Breast epithelium (tissue), 4 donors: ENCODE results near the gene SUCO. TPM values are rescaled to one million over a fixed set of nuclear protein-coding genes. Genes with fewer than 3 reads are reported as not detected.
"Not testable (repeated sequence)": the region's sequence is repeated elsewhere in the genome, so short reads cannot be mapped to it uniquely, and the experiment has no call there.

ENCODE experiments used
- DNase-seq, 2 donors: peaks; one replicate each; pipeline ENCODE4 v3.0.0-alpha.2; 2019; ENCODE audit warnings: low spot score in 2 of 2
- H3K27ac ChIP-seq, 2 donors: fragments of 200-600 bp; sonication (generic) in 1 of 2; one replicate each; pipeline ENCODE4 v1.5.1; 2016 to 2019; ENCODE audit warnings: mild to moderate bottlenecking in 1 of 2
- H3K27me3 ChIP-seq, 2 donors: fragments of 200-600 bp; sonication (generic) in 1 of 2; one replicate each; pipeline versions ENCODE4 v1.5.1 to v1.6.0; 2017 to 2019; ENCODE audit warnings: control low read depth in 1 of 2, mild to moderate bottlenecking in 1 of 2
- H3K36me3 ChIP-seq: fragments of 200-600 bp; one replicate; pipeline ENCODE4 v1.5.1; 2019
- H3K4me1 ChIP-seq, 2 donors: fragments of 200-600 bp; sonication (generic); one replicate each; pipeline ENCODE4 v1.5.1; 2016 to 2019; ENCODE audit warnings: control low read depth in 1 of 2
- H3K4me3 ChIP-seq, 3 donors: fragments of 200-600 bp; sonication (generic); 1 replicate in 2 of 3; 2 replicates in 1 of 3; pipeline ENCODE4 v1.5.1; 2016 to 2019; ENCODE audit warnings: mild to moderate bottlenecking in 3 of 3, moderate library complexity in 2 of 3
- H3K9me3 ChIP-seq, 2 donors: fragments of 200-600 bp; sonication (generic) in 1 of 2; one replicate each; pipeline ENCODE4 v1.5.1; 2016 to 2019; ENCODE audit warnings: control low read depth in 1 of 2
- POLR2A ChIP-seq: fragments of 450-650 bp; IDR thresholded peaks from one replicate; pipeline ENCODE4 v1.6.1; 2016; ENCODE audit warnings: antibody characterized with exemption, mild to moderate bottlenecking, moderate library complexity
- POLR2AphosphoS5 ChIP-seq, 3 donors: sonication (generic); formaldehyde crosslinking; IDR thresholded peaks; one replicate each; pipeline ENCODE4 v1.6.1; 2017; ENCODE audit warnings: antibody characterized with exemption in 3 of 3
- intact Hi-C: fragments of 100-400 bp; cut with DNase I; formaldehyde crosslinking; loops from one replicate; pipeline ENCODE4 v1.15.1; 2023; ENCODE audit warnings: low total_unique reads
- total RNA-seq, 3 donors: library from RNA; depleted of rRNA; stranded (reverse); fragments of >200 nt; gene quantifications; one replicate each; pipeline ENCODE4 v1.1.0, GENCODE V29; 2016
- TF ChIP-seq, protein P1 (sequence below), 3 donors: fragments of 450-650 bp; IDR thresholded peaks; one replicate each; pipeline ENCODE4 v1.5.1; 2016 to 2017; ENCODE audit warnings: antibody characterized with exemption in 3 of 3, mild to moderate bottlenecking in 3 of 3, moderate library complexity in 3 of 3

The SUCO gene
- total RNA-seq, 3 donors from 2014 or later = 29.6 to 70.8 (median 43.9) TPM

GRCh38 chr1:172616195-172616594 is 83.2 kb downstream of the SUCO start:
- Histone ChIP-seq H3K4me1 (no peaks in the 10 kb centered on the region), H3K9me3 (peaks cover 23 to 25% of the 10 kb centered on the region in 2 donors), H3K27me3 (no peaks in the 10 kb centered on the region), H3K27ac (no peak overlapping the region), H3K4me3 (no peak overlapping the region), H3K36me3 (no peaks in the 10 kb centered on the region)
- DNase-seq = no peak
- TF ChIP-seq POLR2A = no peak
- intact Hi-C loops = no loop called here

DNA sequence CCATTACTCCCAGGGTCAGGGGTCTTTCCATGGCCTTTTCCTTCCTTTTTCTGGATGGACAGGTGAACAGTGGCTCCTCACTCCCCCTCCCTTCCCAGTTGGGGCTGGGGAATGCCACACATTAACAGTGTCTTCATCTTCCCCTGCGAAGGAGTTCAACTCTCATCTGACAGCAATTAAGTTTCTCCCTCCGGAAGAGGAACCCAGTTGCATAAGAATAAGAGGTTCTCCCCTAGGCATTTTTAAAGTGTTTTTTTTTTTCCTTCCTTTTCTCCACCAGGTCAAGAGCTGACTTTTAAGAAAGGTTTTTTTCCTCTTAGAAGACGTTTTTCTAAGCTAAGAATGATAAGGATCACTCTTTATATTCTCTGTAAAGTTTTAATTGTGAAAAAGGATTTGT is 83.7 kb downstream of the SUCO start:
- TF ChIP-seq POLR2A = no peak
- no peak for TF ChIP-seq POLR2AphosphoS5 (IDR thresholded peaks at IDR 0.05)
- TF ChIP-seq, protein P1, sequence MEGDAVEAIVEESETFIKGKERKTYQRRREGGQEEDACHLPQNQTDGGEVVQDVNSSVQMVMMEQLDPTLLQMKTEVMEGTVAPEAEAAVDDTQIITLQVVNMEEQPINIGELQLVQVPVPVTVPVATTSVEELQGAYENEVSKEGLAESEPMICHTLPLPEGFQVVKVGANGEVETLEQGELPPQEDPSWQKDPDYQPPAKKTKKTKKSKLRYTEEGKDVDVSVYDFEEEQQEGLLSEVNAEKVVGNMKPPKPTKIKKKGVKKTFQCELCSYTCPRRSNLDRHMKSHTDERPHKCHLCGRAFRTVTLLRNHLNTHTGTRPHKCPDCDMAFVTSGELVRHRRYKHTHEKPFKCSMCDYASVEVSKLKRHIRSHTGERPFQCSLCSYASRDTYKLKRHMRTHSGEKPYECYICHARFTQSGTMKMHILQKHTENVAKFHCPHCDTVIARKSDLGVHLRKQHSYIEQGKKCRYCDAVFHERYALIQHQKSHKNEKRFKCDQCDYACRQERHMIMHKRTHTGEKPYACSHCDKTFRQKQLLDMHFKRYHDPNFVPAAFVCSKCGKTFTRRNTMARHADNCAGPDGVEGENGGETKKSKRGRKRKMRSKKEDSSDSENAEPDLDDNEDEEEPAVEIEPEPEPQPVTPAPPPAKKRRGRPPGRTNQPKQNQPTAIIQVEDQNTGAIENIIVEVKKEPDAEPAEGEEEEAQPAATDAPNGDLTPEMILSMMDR (IDR thresholded peaks at IDR 0.05) = no peak
- Histone ChIP-seq H3K27me3 (no peaks in the 10 kb centered on the region), H3K27ac (no peak overlapping the region), H3K4me3 (no peak overlapping the region), H3K9me3 (peaks cover 23 to 25% of the 10 kb centered on the region in 2 donors), H3K36me3 (no peaks in the 10 kb centered on the region), H3K4me1 (no peaks in the 10 kb centered on the region)
- intact Hi-C loops = no loop called here
- DNase-seq = no peak

DNA sequence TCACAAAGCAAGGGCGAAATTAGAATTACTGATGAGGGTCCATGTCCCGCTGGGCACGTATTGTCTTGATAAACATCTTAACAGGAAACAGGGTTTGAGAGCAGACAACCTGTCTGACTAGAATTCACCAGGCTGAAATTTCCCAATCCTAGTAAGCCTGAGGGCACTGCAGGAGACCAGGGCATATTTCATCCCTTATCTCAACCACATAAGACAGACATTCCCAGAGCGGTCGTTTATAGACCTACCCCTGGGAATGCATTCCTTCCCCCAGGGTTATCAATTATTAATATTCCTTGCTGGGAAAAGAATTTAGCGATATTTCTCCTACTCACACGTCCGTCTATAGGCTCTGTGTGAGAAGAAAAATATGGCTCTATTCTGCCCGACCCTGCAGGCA is 87.7 kb downstream of the SUCO start:
- intact Hi-C loops, H3K27me3 ChIP-seq, H3K36me3 ChIP-seq, H3K27ac ChIP-seq, H3K4me1 ChIP-seq, H3K4me3 ChIP-seq, DNase-seq: not testable (repeated sequence)
- H3K9me3 ChIP-seq = peaks cover 23 to 25% of the 10 kb centered on the region in 2 donors

GRCh38 chr1:172622541-172622940 is 89.6 kb downstream of the SUCO start:
- intact Hi-C loops = no loop called here
- Histone ChIP-seq H3K4me1 (no peaks in the 10 kb centered on the region), H3K4me3 (no peak overlapping the region), H3K27me3 (no peaks in the 10 kb centered on the region), H3K9me3 (peaks cover 17 to 19% of the 10 kb centered on the region in 2 donors), H3K27ac (no peak overlapping the region), H3K36me3 (no peaks in the 10 kb centered on the region)
- TF ChIP-seq POLR2A = no peak
- no peak for TF ChIP-seq POLR2AphosphoS5 (IDR thresholded peaks at IDR 0.05)
- TF ChIP-seq, protein P1 (IDR thresholded peaks at IDR 0.05) = no peak
- DNase-seq = no peak

DNA sequence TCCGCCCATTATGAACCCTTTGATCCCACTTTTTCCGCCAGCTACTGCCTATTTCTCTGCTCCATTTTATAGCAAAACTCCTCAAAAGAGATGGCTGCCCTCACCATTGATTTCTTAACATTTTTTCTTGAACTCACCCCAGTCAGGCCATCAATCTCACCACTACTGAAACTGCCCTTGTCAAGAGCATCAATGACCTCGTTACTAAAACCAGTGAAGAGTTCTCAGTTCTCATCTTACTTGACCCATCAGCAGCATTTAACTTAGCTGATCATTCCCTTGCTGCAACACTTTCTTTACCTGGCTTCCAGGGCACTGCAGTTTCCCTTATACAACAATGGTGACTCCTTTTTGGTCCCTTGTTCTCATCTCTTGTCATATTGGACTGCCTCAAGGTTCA is 90.8 kb downstream of the SUCO start:
- Histone ChIP-seq H3K9me3 (peaks cover 17 to 19% of the 10 kb centered on the region in 2 donors), H3K4me1 (no peaks in the 10 kb centered on the region), H3K4me3 (no peak overlapping the region), H3K27ac (no peak overlapping the region), H3K36me3 (no peaks in the 10 kb centered on the region), H3K27me3 (no peaks in the 10 kb centered on the region)
- intact Hi-C loops = no loop called here
- no peak for DNase-seq
- TF ChIP-seq POLR2AphosphoS5 (IDR thresholded peaks at IDR 0.05) (no peak), POLR2A (no peak)
- TF ChIP-seq, protein P1 (IDR thresholded peaks at IDR 0.05) = no peak

DNA sequence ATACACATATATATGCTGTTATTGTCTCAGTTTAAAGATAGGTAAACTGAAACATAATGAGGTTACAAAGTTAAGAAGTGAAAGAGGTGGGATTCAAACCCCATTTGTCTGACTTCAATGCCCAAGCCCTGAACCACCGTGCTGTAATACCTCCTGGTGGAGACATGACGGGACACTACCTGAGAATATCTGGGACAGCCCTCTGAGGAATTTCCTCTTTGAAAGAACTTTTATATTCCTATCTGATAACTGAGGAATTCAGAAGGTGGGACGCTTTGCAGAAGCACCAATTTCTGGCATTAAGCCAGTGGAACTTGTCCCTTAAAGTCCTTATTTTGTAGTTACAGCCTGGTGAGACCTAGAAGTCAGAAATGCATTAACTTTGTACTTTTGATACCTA is 93.9 kb downstream of the SUCO start:
- peaks cover 4% of the 10 kb centered on the region in 2 donors for H3K9me3 ChIP-seq
- H3K36me3 ChIP-seq = no peaks in the 10 kb centered on the region
- TF ChIP-seq, protein P1 (IDR thresholded peaks at IDR 0.05) = no peak
- no peak for TF ChIP-seq POLR2A
- TF ChIP-seq POLR2AphosphoS5 (IDR thresholded peaks at IDR 0.05) = no peak
- no peaks in the 10 kb centered on the region for H3K27me3 ChIP-seq
- H3K27ac ChIP-seq = no peak overlapping the region
- intact Hi-C loops = no loop called here
- no peak for DNase-seq
- no peaks in the 10 kb centered on the region for H3K4me1 ChIP-seq
- H3K4me3 ChIP-seq = no peak overlapping the region
